Astrocyte of the cerebellum (primary cell): ENCODE results near the gene OPCML.

Experiments used
- DNase-seq: peaks from one replicate; pipeline ENCODE4 v3.0.0-alpha.2; 2011; ENCODE audit warnings: low read depth
- H3K4me3 ChIP-seq: 2 replicates; pipeline ENCODE4 v1.5.1; 2011; ENCODE audit warnings: mild to moderate bottlenecking, low read depth, low read length, moderate library complexity
- in situ Hi-C: cut with HindIII; loops from 2 replicates; pipeline ENCODE4 v1.10.0; 2017; ENCODE audit warnings: low sequenced_read_pairs
- TF ChIP-seq, protein P1 (sequence below): IDR thresholded peaks from 2 replicates; pipeline ENCODE4 v1.5.1; 2012; ENCODE audit warnings: low read length, low read depth, moderate library complexity, mild to moderate bottlenecking; ENCODE audit errors: missing control alignments

OPCML gene

DNA sequence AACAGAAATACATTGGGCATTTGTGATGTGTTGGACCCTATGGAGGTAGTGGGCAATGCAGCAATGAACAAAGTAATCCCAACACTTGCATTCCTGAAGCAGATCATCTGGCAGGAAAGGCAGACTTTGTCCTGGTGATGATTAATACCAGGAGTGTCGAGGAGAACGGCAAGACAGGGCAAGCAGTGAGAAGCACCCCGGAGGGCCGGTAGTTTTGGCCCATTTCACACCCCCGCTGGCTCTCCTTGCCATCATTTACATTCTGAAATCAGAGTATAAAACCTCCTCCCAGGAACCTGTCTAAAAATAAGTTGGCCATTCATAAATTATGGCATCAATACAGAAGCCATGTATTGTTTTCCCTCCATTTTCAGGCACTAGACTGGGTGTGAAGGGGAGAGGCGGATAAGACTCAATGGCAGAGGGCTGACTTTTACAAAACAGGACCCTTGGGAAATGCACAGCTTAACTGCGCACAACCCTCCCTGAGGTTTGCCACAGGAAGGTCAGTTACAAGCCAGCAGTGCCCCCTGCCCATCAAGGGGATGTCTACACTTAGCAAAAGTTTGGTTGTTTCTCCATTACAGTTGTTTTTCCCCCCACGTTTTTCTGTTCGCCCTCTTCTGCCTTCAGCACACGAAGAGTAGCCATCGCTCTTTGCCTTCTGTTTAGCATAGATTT is 55.6 kb downstream of the OPCML start:
- no peak for DNase-seq
- TF ChIP-seq, protein P1, sequence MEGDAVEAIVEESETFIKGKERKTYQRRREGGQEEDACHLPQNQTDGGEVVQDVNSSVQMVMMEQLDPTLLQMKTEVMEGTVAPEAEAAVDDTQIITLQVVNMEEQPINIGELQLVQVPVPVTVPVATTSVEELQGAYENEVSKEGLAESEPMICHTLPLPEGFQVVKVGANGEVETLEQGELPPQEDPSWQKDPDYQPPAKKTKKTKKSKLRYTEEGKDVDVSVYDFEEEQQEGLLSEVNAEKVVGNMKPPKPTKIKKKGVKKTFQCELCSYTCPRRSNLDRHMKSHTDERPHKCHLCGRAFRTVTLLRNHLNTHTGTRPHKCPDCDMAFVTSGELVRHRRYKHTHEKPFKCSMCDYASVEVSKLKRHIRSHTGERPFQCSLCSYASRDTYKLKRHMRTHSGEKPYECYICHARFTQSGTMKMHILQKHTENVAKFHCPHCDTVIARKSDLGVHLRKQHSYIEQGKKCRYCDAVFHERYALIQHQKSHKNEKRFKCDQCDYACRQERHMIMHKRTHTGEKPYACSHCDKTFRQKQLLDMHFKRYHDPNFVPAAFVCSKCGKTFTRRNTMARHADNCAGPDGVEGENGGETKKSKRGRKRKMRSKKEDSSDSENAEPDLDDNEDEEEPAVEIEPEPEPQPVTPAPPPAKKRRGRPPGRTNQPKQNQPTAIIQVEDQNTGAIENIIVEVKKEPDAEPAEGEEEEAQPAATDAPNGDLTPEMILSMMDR: no peak
- in situ Hi-C loops: no loop called here
- no peak overlapping the region for H3K4me3 ChIP-seq

DNA sequence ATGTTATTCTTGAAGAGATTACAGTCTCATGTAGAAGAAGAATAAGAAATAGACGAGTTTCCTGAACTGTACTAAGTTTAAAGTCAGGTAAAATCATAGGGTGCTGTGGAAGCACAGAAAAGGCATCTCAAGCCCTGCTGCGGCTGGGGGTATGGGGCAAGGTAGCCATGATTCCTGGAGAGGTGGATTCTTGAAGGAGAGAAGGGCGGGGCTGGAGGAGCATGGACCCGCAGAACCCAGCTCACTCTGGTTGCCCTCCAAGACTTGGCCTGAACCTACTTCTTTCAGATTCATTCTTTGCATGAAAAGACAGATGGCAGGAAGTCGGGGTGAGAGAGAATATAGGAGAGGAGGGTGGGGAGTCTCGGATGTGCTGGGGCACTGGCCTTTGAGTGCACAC is 57.8 kb downstream of the OPCML start:
- in situ Hi-C loops: no loop called here

DNA sequence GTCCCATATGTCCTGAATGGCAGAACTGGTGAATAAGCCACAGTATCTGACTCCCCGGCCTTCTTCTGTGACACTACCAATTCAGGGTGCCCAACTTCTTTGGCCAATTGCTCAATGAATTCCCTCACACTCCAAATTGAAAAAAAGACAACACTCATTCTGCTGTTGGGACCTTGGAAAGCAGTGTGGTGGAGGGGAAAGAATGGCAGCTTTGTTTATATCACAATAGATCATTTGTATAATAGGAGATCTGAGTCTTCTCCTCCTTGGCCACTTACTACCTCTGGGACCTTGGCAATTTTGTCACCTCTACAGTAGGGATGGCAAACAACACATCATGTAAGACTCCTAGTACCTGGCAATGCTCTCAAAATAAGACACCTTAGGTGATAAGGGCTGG is 64.6 kb downstream of the OPCML start:
- TF ChIP-seq, protein P1: no peak
- DNase-seq: no peak
- no peak overlapping the region for H3K4me3 ChIP-seq
- in situ Hi-C loops: no loop called here

More for the DNA sequence above, 57.8 kb downstream of the OPCML start:
- H3K4me3 ChIP-seq: no peak overlapping the region
- TF ChIP-seq, protein P1: no peak
- no peak for DNase-seq

DNA sequence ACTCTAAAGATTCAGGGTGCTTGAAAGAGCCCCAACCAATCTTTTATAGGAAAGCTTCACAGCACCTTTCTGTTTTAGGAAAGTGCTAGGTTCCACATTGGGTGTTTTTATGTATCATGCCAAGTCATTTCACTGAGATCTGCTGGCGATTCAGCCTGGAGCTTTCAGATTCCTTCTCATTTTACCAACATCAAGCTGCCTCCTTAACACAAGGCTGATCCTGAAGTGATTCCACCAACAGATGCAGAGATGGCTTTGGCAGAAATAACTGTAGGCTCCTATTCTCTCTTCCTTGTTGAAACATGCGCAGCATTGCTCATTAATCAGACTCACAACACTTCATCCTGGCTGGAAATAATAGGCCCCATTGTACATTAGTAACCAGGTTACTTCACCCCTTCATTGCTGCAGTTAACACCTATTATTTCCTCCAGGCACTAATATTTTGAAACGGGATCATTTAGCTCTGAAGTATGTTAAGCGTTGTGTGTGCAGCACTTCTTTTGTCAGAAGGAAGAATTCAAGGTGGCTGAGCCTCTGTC is 89.0 kb downstream of the OPCML start:
- no peak for DNase-seq
- H3K4me3 ChIP-seq: no peak overlapping the region
- TF ChIP-seq, protein P1: no peak
- in situ Hi-C loops: no loop called here

DNA sequence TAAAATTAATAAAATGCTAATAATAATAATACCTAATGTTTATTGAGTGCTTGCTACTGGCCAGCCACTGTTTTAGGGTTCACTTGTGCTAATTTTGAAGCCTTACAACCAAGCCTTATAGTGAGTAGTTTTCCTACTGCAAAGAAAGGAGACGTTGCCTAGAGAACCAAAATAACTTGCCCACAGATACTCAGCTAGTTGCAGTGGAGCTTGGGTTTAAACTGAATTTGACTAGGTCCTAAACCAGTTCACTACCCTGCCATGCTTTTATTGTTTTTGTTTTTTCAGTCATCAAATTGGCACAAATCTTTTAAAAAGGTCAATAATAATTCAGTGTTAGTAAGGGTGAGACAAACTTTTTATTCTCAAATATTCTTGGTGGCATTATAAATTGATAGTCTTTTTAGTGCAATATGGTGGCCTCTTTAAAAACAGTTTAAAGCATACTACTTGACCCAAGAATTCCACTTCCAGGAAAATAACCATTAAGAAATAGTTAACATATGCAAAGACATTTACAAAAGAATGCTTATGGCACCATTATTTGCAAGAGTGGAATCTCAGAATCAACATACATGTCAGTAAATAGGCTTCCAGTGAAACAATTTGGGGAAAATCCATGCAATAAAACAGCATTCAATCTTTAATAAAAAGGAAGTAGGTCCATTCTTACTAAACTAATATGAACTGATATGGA is 90.2 kb downstream of the OPCML start:
- H3K4me3 ChIP-seq: no peak overlapping the region
- TF ChIP-seq, protein P1: no peak
- in situ Hi-C loops: no loop called here
- no peak for DNase-seq

DNA sequence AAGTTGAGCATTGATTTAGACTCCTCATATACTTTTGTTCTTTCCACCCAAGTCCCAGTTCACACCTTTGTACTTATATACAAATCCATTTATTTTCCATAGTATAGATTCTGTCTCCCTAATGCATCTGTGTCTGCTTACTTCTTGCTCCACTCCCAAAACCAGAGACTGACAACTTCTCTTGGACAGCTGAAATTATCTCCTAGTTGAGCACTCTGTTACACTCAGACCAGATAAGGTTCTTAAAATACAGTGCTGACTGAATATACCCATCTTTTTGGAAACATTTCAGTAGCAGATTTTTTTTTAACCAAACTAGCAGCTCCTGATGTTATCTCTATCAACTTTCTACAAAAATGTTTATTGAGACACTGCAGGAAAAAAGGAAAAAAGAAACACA is 106.3 kb downstream of the OPCML start:
- DNase-seq: no peak
- in situ Hi-C loops: no loop called here
- TF ChIP-seq, protein P1: no peak
- H3K4me3 ChIP-seq: no peak overlapping the region
